WTC11 (cell line): ENCODE measurements around the gene SLC25A24.
"Not testable (repeated sequence)": the region's sequence is repeated elsewhere in the genome, so short reads cannot be mapped to it uniquely, and the experiment has no call there.

Experiments used
- CBFB ChIP-seq: sonication (generic); formaldehyde crosslinking; IDR thresholded peaks from 2 replicates; pipeline ENCODE4 v1.8.1; 2022; ENCODE audit warnings: mild to moderate bottlenecking, low read depth, missing genetic modification reagents
- CTCF ChIP-seq: fragments of 200-600 bp; IDR thresholded peaks from 2 replicates; pipeline ENCODE4 v1.8.0; 2022; ENCODE audit warnings: antibody characterized with exemption
- FOXP4 ChIP-seq: sonication (generic); formaldehyde crosslinking; IDR thresholded peaks from 2 replicates; pipeline ENCODE4 v1.8.0; 2022; ENCODE audit warnings: mild to moderate bottlenecking, missing genetic modification reagents
- JAZF1 ChIP-seq: fragments of 250-450 bp; sonication (Bioruptor Pico); IDR thresholded peaks from 2 replicates; pipeline ENCODE4 v1.9.0; 2021; ENCODE audit warnings: moderate library complexity, mild to moderate bottlenecking, inconsistent platforms
- MYBL2 ChIP-seq: sonication (generic); formaldehyde crosslinking; IDR thresholded peaks from 2 replicates; pipeline ENCODE4 v1.8.1; 2023; ENCODE audit warnings: mild to moderate bottlenecking, moderate library complexity, missing genetic modification reagents
- USF1 ChIP-seq: sonication (generic); formaldehyde crosslinking; IDR thresholded peaks from 2 replicates; pipeline ENCODE4 v1.8.0; 2022; ENCODE audit warnings: mild to moderate bottlenecking, missing genetic modification reagents
- ZNF219 ChIP-seq: sonication (generic); formaldehyde crosslinking; IDR thresholded peaks from 2 replicates; pipeline ENCODE4 v1.8.0; 2023; ENCODE audit warnings: missing genetic modification reagents, mild to moderate bottlenecking, borderline replicate concordance
- ZNF416 ChIP-seq: fragments of 250-450 bp; sonication (Bioruptor Pico); IDR thresholded peaks from 2 replicates; pipeline ENCODE4 v1.9.0; 2021; ENCODE audit warnings: mild to moderate bottlenecking, inconsistent platforms

GRCh38 chr1:108217515-108218174 is 17.5 kb upstream of the SLC25A24 start:
- not testable (repeated sequence) for TF ChIP-seq CTCF; ZNF416 (CRISPR knock-in tag); ZNF219; JAZF1 (CRISPR knock-in tag); MYBL2 (CRISPR knock-in tag); USF1; FOXP4 (CRISPR knock-in tag); CBFB (CRISPR knock-in tag)
